HG02885 (cell line): ENCODE measurements around the gene FADS6.
"Not testable (repeated sequence)": the region's sequence is repeated elsewhere in the genome, so short reads cannot be mapped to it uniquely, and the experiment has no call there.

Experiments
- ATAC-seq: cut with Tn5 transposase; IDR thresholded peaks from one replicate; pipeline ENCODE4 v1.9.1; 2021; ENCODE audit warnings: mild to moderate bottlenecking; ENCODE audit not compliant: unreplicated experiment, poor library complexity

Gene FADS6

DNA sequence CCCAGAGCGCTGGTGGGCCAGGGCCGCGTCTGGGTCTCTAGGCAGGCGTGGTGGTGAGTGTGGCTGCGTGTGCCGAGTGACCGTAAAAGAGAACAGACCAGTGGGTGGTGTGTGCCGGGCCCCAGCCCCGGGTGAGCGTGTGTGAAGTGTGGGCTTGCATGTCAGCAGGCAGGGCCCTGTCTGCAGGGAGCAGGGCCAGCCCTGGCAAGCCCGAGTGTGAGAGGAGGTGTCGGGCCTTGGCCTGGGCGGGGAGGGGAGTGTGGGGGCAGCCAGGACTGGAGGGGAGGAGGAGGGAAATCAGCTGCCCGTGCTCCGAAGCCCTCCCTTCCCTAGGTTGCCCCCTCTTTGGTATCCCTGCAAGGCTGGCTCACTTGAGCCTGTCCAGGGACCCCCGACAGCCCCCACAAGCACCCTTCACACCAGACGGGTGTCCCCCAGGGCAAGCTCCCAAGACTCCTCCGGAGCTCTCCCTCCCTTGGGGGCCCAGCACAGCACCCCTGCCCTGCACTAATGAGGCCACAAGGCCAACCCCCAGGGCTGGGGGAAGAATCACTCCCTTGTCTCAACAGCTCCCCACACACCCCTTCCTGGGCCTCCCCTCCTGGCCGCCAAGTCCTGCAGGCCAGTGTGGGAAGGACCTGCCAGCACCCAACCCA, 27.7 kb upstream of the FADS6 start:
- ATAC-seq = no peak

DNA sequence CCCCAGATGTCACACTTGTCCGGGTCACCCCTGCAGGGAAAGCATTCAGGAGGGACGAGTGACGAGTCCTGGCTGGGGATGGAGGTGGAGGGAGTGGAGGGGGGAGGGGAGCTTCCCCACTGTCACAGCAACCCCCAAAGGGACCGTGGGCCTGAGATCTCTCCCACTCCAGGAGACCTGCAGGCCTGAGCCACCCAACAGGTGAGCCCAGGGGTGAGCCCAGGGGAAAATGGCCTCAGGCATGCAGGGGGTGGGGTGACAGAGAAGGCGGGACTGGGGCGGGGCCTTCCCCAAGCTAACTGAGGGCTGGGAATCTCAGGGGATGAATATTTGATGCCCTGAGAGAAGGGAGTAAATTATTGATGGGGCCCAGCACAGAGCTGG, 27.2 kb upstream of the FADS6 start:
- no peak for ATAC-seq

DNA sequence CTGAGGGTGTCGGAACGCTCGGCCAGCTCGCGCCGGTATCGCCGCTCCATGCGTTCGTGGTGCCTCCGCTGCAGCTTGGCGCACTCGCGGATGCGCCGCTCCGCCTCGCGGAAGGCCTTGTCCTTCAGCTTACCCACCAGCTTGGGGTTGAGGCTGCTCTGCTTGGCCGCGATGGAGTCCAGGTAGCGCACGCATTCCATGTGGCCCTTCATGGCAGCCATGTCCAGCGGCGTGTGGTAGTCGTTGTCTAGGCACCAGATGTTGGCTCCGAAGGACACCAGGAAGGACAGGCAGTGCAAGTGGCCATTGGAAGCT, 26.8 kb upstream of the FADS6 start:
- no peak for ATAC-seq

DNA sequence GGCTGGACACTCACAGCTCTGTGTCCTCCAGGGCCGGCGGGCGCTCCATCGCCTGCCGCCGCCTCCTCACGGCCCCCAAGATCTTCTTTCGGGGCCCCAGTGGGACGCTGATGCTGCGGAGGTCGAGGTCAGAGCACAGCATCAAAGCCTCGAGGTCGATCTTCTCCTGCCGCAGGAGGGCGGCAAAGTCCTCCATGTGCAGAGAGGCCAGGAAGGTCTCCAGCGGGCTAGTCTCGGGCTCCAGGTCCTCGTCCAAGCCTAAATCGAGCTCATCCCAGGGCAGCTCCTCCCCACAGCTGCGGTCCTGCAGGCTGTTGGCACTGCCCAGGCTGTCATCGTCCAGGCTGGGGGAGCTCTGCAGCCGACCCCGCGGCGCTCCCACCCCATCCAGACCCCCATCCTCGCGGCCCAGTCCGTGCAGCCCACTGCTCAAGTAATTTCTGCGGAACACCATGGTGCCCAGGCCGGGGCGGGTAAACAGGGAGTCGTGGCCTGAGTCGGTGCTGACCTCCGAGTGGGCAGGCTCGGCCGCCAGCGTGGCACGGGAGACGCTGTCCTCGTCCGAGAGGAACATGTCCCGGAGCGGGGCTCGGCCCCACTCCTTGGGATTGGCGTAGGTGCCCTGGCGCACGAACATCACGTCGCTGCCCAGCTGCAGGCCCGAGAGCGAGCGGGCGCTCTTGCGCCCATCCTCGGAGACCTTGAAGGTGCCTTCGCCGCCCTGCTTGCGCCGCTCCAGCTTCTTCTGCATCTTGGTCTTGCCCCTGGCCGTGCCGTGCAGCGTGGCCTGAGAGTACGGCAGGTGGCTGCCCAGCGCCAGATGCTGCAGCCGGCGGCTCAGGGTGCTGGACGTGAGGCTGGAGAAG, 26.2 kb upstream of the FADS6 start:
- no peak for ATAC-seq

DNA sequence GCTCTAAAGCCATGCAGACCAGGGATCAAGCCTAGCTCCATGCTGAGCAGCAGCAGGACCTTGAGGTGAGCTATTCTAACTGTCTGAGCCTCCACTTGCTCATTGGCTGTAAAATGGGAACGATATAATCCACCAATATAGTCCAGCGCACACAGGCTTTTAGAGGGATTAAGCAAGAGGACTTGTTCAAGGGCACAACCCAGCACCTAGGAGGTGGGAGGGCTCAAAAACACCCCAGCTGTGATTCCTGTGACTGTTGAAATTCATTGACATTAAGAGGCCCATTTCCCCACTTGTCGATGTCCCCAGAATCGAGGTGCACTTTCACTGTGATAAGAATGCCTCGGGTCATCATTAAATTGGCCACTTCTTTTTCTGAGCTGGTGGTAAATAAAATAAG, 25.5 kb upstream of the FADS6 start:
- ATAC-seq = no peak

DNA sequence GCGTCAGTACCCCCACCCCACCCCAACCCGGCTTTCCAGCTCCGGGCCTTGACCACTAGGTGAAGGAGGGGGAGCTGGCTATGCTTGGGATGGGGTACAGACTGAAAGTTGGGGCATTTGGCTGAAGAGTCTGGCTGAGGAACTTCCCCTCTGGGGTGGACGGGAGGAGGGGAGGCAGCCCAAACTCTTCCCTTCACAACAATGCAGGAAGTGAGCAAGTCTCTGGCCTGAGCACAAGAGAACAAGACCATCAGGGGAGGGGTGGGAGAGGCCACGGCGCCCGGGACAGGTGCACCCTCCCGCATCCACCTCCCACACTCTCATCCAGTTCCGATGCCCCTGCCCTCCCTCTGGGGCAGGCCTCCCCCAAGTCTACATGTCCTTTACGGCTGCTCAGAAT, 24.0 kb upstream of the FADS6 start:
- ATAC-seq = no peak

DNA sequence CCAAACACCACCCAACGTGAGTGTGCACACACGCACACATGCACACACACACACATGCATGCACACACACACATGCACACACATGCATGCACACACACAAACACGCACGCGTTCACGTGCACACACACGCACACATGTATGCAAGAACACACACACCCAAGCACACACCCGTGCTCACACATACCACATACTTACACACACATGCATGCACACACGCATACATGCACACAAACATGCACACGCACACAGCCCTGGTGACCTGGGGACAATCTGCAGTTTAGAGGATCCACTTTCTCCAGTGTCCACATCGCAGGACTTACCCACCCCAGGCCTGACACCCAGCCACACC, 23.4 kb upstream of the FADS6 start:
- no peak for ATAC-seq

DNA sequence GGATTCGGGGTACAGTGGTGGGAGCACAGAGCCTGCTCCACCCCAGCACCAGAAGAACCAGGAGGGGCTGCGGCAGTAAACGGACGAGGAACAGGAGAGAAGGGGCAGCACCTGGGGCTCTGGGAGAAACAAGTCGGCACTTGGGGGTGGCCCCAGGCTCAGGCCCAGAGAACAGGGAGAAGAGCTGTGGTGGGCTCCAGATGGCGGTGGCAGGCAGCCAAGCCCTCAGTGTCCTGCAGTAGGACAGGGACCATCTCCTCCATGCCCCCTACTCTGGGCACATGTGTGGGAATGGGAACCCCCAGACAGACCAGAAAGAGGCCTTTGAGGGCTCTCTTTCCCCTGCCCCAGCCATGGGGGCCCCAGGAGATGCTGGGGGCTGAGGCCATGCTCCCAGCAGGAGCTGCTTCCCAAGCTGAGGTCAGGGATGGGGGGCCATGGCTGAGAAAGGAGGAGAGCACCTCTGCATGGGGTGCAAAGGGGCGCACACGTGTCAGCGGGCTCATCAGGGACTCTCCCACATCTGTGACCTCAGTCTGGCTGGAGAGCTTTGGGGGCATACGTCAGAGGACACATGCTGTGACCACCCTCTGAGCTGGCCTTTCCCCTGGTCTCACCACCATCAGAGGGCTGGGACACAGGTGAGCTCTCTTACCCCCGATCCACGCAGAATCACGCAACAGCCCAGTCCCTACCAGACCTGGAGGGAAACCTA, 22.9 kb upstream of the FADS6 start:
- no peak for ATAC-seq

DNA sequence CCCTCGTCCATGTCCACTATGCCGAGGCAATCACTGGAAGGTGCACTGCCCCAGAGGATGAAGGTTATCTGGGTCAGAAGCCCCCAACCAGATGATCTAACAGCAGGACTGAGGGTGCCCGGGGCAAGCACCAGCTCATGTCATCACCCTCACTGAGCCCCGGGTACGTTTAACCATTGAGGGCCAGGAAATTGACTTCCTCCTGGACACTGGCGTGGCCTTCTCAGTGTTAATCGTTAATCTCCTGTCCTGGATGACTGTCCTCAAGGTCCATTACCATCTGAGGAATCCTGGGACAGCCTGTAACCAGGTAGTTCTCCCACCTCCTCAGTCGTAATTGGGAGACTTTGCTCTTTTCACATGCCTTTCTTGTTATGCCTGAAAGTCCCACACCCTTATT, 18.0 kb upstream of the FADS6 start:
- ATAC-seq = not testable (repeated sequence)

DNA sequence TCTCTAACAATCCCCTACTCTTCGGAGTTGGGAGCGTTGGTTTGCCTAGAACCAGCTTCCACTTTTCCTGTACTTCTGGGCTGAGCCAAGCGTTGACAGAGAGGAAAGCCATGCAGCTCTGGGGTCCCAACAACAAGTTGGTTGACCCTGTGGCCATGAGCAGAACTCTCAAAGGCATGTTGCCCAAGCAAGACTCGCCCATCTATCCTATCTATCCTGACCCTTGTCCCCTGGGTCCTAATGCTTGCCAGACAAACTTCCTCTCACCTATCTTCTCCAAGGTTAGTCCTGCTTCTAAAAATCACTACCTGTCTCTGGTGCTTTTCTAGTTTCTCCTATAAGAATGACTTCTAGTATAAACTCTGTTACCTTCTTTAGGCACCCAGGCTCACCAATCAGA, 15.7 kb upstream of the FADS6 start:
- not testable (repeated sequence) for ATAC-seq

DNA sequence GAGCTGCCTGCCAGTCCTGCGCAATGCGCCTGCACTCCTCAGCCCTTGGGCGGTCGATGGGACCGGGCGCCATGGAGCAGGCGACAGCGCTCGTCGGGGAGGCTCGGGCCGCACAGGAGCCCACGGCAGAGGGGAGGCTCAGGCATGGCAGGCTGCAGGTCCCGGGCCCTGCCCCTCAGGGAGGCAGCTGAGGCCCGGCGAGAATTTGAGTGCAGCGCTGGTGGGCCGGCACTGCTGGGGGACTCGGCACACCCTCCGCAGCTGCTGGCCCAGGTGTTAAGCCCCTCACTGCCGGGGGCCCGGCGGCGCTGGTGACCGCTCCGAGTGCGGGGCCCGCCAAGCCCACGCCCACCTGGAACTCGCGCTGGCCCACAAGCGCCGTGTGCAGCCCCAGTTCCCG, 13.6 kb upstream of the FADS6 start:
- ATAC-seq = no peak

DNA sequence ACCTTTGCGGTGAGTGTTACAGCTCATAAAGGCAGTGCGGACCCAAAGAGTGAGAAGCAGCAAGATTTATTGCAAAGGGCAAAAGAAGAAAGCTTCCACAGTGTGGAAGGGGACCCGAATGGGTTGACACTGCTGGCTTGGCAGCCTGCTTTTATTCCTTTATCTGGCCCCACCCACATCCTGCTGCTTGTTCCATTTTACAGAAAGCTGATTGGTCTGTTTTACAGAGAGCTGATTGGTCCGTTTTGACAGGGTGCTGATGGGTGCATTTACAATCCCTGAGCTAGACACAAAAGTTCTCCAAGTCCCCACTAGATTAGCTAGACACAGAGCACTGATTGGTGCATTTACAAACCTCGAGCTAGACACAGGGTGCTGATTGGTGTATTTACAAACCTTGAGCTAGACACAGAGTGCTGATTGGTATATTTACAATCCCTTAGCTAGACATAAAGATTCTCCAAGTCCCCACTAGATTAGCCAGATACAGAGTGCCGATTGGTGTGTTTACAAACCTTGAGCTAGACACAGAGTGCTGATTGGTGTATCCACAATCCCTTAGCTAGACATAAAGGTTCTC, 12.9 kb upstream of the FADS6 start:
- ATAC-seq = not testable (repeated sequence)

DNA sequence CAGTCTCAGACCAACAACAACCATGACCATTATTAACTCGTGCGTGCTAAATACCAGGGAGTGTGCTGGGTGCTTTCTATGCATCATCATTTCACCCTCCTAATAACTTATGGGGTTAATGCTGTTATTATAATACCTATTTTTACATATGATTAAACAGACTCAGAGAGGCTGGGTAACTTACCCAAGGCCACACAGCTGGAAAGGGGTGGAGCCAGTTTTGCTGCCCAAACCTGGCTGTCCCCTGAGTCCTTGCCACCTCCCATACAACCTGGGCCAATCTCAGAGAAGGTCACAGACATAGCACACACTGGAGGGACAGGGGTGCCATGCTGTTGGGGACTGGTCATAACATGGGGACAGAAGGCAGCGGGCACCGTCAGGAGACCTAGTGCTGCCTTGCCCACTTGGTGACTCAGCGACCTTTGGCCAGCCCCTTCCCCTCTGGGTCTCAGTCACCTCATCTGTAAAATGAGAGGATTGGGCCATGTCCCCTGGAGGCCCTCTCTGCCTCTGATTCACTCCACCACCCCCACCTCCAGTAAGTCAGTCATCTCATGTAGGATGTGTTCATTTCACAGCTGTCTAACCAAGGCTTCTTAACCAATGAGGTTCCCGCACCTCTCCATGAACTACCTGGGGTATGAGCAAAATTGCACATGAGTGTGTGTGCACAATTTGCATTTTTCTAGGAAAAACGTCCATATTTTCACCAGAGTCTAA, 11.4 kb upstream of the FADS6 start:
- ATAC-seq = no peak

DNA sequence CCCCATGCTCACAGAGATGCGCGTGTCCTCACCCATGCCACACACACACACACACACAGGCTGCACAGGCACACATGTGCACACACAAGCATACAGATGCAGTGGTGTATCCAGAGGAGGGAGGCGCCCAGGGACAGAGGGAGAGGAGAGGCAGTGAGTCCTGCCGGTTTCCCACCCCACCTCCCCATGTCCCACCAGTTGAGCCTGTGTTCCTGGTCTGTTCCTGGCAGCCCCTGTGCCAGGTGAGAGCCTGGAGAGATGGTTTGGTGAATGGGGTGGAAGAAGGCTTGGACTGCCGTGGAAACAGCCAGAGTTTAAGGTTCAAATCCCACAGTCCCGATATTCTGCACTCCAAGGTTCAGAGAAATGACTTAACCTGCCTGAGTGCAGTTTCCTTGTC, 10.2 kb upstream of the FADS6 start:
- ATAC-seq = no peak

DNA sequence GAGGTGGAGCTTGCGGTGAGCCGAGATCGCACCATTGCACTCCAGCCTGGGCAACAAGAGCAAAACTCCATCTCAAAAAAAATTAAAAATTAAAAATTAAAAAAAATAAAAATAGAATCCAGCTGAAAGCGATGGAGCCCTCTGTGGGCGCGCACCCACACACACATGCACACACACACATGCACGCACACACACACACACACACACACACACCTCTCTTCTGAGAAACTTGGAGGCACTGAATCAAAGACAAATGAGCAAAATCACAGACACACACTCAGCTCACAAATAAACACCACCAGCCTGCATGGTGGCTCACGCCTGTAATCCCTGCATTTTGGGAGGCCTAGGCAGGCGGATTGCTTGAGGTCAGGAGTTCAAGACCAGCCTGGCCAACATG, 9.6 kb upstream of the FADS6 start:
- ATAC-seq = no peak

DNA sequence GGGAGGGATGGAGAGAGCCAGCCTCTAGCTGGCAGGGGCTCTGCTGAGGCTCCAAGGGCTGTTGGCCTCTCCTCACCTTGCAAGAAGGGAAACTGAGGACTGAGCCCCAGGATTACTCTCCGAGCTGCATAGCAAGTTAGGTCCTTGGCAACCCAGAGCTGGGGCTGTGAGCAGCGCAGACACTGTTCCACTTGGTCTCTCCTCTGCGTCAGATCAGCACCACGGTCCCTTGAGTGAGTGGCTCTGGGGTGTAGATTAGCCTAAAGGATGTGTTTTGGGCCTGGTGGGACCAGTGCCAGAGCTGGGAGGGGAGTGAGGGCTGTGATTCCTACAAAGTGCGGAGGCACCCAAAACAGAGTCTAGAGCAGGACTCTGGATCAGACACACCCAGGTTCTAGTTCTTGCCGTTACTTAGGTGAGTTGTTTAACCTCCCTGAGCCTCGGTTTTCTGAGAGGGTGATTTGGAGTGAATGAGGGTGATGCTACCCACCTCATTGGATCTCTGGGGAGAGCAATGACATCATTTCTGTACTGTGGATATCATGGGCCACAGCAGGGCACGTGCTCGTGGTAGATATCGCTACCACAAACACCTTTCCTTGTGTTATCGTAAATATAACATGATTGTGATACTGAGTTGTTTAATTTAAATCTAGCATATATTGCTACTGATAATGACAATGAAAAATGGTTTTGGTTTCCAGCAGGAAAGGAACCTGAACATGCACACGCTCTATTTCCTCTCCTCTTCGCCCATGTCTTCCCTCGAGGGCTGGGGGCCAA, 8.1 kb upstream of the FADS6 start:
- ATAC-seq = no peak

DNA sequence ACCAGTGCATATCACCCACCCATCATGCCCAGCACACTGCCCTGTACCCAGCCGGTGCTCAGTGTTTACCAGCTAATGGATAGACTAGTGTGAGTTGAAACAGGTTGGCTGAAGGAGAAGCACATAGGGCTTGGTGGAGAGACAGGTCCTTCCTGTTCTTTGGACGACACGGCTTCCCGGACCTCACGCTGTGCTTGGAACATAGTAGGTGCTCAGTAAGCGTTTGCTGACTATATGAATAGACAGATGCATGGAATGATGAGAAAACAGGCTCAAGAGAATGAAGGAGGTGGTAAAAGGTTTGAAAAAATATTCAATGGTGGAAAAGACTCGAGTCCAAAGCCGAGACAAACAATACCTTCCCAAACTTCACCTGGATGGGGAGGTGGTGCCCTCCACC, 6.8 kb upstream of the FADS6 start:
- no peak for ATAC-seq

DNA sequence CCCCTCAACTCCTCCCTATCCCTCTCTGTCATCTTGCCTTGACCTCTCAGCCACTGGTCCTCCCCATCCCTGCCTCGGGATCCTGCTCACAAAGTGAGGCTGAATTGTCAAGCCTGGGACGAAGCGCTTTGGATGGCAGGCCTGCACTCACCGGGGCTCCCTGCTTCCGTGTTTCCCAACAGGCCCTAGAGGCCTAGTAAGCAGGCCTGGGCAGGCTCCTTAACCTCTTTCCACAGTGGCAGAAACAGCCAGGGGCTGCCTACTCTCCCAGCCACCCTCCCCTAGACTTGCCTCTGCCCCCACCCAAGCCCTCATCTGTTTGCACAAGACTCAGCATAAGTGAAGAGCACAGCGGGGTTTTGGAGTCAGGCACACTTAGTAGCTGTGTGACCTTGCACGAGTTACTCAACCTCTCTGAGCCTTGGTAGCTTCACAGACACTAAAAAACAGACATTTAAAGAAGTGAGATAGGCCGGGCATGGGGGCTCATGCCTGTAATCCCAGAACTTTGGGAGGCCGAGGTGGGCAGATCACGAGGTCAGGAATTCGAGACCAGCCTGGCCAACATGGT, 5.0 kb upstream of the FADS6 start:
- no peak for ATAC-seq

DNA sequence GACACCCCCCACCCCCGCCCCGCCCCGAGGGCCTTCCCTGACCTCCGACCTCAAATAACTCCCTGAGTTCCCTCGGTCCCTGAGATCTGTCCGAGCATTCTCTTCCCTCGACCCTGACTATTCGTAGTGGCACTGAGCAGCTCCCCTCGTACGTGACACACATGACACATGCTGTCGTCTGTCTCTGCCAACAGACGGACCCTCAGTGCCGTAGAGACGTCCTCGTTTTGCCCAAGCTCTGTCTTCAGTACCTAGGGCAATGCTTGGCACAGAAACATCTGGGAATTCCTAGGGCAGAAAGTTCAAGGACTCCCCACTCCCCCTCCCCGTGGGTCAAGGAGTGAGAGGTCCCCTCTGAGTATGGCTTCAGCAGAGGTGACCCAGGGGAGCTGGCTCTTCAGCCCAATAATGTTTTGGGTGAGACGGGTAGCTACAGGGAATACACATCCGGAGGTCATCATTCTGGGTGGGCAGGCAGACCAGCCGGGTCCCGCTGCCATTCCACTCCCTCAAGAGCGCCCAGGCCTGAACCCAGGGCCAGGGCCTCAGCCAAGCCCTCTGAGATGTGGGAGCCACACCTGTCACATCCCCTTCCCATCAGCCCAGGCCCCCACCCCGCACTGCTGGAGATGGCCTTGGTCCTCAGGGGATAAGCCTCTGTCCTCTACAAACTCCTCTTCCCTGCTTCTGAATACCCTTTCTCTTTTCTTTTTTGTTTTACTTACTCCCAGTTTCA, 671 bp upstream of the FADS6 start:
- no peak for ATAC-seq
